ENCODE measurements around the gene MBD3L2B. TPM values are rescaled to one million over a fixed set of nuclear protein-coding genes. Genes with fewer than 3 reads are reported as not detected.
A peak's percentile ranks its signal among the peaks of the same experiment; 100 is the strongest.

Gene MBD3L2B
- total and polyA plus RNA-seq, 2 donors (not counting 1 experiment from before 2014, with no cell fraction given), result not detected

- CTCF ChIA-PET, result no interaction called here
- Histone ChIP-seq H3K9ac (ENCODE audit: low read length) (no peak overlapping the region), H3K27ac (ENCODE audit: low read length in 2 of 2) (no peak overlapping the region), H3K36me3 (replicated peaks in 1 of 2; ENCODE audit: control extremely low read depth in 1 of 2, control insufficient read depth in 1 of 2, extremely low read depth in 1 of 2, insufficient read depth in 2 of 2, low read length in 1 of 2) (no peaks in the 10 kb centered on the region), H3K4me3 (ENCODE audit: control extremely low read depth in 1 of 5, extremely low read depth in 1 of 5, insufficient read depth in 1 of 5, low read depth in 2 of 5, low read length in 4 of 5) (no peak overlapping the region), H4K20me1 (ENCODE audit: control insufficient read depth, insufficient read depth, low read length, poor library complexity, severe bottlenecking) (no peaks in the 10 kb centered on the region), H3K9me3 (ENCODE audit: control extremely low read depth in 1 of 3, control insufficient read depth in 2 of 3, insufficient read depth in 1 of 3, low read length in 2 of 3) (peaks cover 0 to 6% (median 0%) of the 10 kb centered on the region in 3 donors), H2AFZ (ENCODE audit: insufficient read depth, low read depth, low read length, poor library complexity, severe bottlenecking) (no peak overlapping the region), H3K4me1 (ENCODE audit: control insufficient read depth in 2 of 2, insufficient read depth in 2 of 2, low read length in 2 of 2) (no peaks in the 10 kb centered on the region), H3K79me2 (ENCODE audit: control insufficient read depth, insufficient read depth, low read length) (no peaks in the 10 kb centered on the region), H3K4me2 (replicated peaks; ENCODE audit: low read depth, low read length, poor library complexity, severe bottlenecking) (no peak overlapping the region), H3K27me3 (replicated peaks in 1 of 4; ENCODE audit: control extremely low read depth in 1 of 4, control insufficient read depth in 3 of 4, insufficient read depth in 4 of 4, low read length in 3 of 4) (no peaks in the 10 kb centered on the region)
- WGBS (ENCODE audit: insufficient coverage), result 95% methylated on average over 9 of the region's 11 CpGs
- no peaks in the 10 kb centered on the region for H3K9me3 Mint-ChIP-seq (ENCODE audit: insufficient read depth)
- H3K27ac Mint-ChIP-seq, result no peak overlapping the region
- H3K27me3 Mint-ChIP-seq, result peaks cover 4% of the 10 kb centered on the region
- ATAC-seq (ENCODE audit: low read depth), result no peak
- H3K4me1 Mint-ChIP-seq, result no peaks in the 10 kb centered on the region
- no peak overlapping the region for H3K4me3 Mint-ChIP-seq
- DNase-seq, result no peak
- POLR2A ChIA-PET, result no interaction called here
- intact Hi-C loops (cut with micrococcal nuclease), result no loop called here
- TF ChIP-seq EZH2 (IDR thresholded peaks at IDR 0.05; ENCODE audit: borderline replicate concordance, insufficient read depth, low read depth, low read length, poor library complexity, severe bottlenecking), result no peak
- TF ChIP-seq CTCF (IDR thresholded peaks at IDR 0.05), result no peak
These were observed 15.0 kb downstream of the MBD3L2B start for GRCh38 chr19:7006135-7006704.

GRCh38 chr19:7004313-7004931 lies 16.8 kb downstream of the MBD3L2B start:
- CTCF ChIA-PET, result no interaction called here
- H3K4me1 Mint-ChIP-seq, result no peaks in the 10 kb centered on the region

More at GRCh38 chr19:7004313-7004931, 16.8 kb downstream of the MBD3L2B start:
- Histone ChIP-seq H4K20me1 (ENCODE audit: control insufficient read depth, insufficient read depth, low read length, poor library complexity, severe bottlenecking) (no peaks in the 10 kb centered on the region), H3K27me3 (replicated peaks in 1 of 4; ENCODE audit: control extremely low read depth in 1 of 4, control insufficient read depth in 3 of 4, insufficient read depth in 4 of 4, low read length in 3 of 4) (no peaks in the 10 kb centered on the region), H3K79me2 (ENCODE audit: control insufficient read depth, insufficient read depth, low read length) (no peaks in the 10 kb centered on the region), H3K4me1 (ENCODE audit: control insufficient read depth in 2 of 2, insufficient read depth in 2 of 2, low read length in 2 of 2) (no peaks in the 10 kb centered on the region), H3K9ac (ENCODE audit: low read length) (no peak overlapping the region), H3K4me3 (ENCODE audit: control extremely low read depth in 1 of 5, extremely low read depth in 1 of 5, insufficient read depth in 1 of 5, low read depth in 2 of 5, low read length in 4 of 5) (no peak overlapping the region), H3K9me3 (ENCODE audit: control extremely low read depth in 1 of 3, control insufficient read depth in 2 of 3, insufficient read depth in 1 of 3, low read length in 2 of 3) (peaks cover 0 to 6% (median 0%) of the 10 kb centered on the region in 3 donors), H2AFZ (ENCODE audit: insufficient read depth, low read depth, low read length, poor library complexity, severe bottlenecking) (no peak overlapping the region), H3K36me3 (replicated peaks in 1 of 2; ENCODE audit: control extremely low read depth in 1 of 2, control insufficient read depth in 1 of 2, extremely low read depth in 1 of 2, insufficient read depth in 2 of 2, low read length in 1 of 2) (no peaks in the 10 kb centered on the region), H3K27ac (ENCODE audit: low read length in 2 of 2) (no peak overlapping the region), H3K4me2 (replicated peaks; ENCODE audit: low read depth, low read length, poor library complexity, severe bottlenecking) (no peak overlapping the region)
- Mint-ChIP-seq H3K9me3 (ENCODE audit: insufficient read depth) (no peaks in the 10 kb centered on the region), H3K27ac (no peak overlapping the region), H3K4me3 (no peak overlapping the region), H3K27me3 (peaks cover 4% of the 10 kb centered on the region)
- intact Hi-C loops (cut with micrococcal nuclease), result no loop called here
- WGBS (ENCODE audit: insufficient coverage), result 96% methylated on average over 10 of the region's 18 CpGs
- no peak for TF ChIP-seq EZH2 (IDR thresholded peaks at IDR 0.05; ENCODE audit: borderline replicate concordance, insufficient read depth, low read depth, low read length, poor library complexity, severe bottlenecking)
- TF ChIP-seq CTCF (IDR thresholded peaks at IDR 0.05), result no peak
- POLR2A ChIA-PET, result no interaction called here
- peak; percentile 49 for DNase-seq
- no peak for ATAC-seq (ENCODE audit: low read depth)

Measured in B cell (primary cell).